Kidney glomerular epithelial cell (primary cell): ENCODE results near the gene CASTOR2.
"Not testable (repeated sequence)": the region's sequence is repeated elsewhere in the genome, so short reads cannot be mapped to it uniquely, and the experiment has no call there.

ENCODE experiments used
- DNase-seq: peaks from one replicate; lab custom pipeline; 2025; lab: John Stamatoyannopoulos, UW

The CASTOR2 gene

DNA sequence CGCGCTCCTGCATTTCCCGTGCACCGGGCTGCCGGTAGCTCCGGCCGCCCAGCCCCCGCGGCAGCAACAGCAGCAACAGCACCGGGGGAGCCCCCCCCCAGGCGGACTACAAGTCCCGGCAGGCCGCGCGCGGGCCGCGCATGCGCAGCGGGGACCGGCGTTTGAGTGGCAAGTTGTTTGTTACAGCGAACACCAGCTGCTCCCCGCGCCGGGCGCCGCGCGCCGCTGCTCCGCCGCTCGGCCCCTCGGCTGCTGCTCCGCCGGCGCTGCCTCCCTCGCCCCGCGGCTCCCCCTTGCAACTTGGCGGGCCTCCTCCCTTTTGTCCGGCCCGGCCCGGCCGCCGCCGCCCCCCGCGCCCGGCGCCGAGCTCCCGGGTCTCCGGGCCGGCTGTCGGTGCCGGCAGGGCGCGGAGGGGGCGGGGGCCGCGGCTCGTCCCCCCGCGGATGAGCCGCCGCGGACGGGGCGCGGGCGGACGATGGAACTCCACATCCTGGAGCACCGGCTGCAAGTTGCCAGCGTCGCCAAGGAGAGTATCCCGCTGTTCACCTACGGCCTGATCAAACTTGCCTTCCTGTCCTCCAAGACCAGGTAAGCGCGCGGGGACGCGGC, at the start of gene CASTOR2:
Gene CASTOR2 (plus strand): TSS at position 195 of the 609 bp plus-strand sequence. CDS start 281 bp downstream, at position 476.
- peak; percentile 2 for DNase-seq

DNA sequence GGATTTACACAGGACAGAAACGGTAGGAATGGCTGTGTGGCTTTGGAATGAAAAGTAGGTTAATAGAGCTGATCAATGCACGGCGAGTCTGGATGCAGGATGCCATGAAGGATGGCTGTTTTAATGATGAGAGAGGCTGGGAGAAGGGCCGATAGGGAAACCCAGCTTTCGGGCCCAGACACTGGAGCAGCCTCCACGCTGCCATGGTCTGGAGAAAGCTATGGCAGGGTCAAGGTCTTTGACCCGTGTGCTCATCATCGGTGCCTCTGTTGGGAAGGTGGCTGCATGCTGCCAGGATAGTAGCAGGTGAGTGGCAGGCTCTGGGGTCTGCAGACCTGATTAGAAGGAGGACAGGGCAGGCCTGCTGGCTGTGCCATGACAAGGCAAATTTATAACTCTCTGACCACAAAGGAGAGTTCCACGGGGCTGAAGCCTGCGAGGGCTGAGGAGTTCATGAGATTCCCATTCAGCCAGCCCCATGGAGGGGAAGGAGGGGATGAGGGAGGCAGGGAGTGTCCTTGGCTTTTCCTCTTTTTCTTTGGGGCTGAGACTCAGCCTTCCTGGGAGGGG, 42.1 kb upstream of the CASTOR2 start:
- not testable (repeated sequence) for DNase-seq

DNA sequence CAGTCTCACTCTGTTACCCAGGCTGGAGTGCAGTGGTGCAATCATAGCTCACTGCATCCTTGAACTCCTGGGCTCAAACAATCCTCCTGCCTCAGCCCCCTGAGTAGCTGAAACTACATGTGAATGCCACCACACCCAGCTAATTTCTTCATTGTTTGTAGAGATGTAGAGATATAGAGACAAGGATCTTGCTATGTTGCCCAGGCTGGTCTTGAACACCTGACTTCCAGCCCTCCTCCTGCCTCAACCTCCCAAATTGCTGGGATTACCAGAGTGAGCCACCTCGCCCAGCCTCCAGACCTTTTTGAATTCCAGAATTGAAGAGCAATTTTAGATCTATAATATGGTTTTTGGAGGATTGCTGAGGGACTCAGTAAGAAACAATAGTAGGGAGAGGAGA, 40.9 kb upstream of the CASTOR2 start:
- DNase-seq, result not testable (repeated sequence)

DNA sequence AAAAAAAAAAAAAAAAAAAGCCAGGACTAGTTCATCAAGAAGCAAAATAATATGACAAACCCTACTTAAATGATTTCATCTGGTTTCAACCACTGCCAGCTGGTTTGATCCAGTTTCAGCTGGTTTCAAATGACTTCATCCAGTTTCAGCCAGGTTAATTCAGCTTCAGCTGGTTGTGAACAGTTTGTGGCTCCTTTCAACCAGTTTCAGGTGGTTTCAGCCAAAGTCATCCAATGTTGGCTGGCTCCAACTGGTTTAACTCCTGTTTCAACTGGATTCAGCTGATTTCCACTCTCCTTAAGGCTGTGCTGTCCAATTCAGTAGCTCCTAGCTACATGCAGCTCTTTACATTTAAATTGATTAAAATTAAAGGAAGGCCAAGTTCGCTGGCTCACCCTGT, 37.5 kb upstream of the CASTOR2 start:
- DNase-seq, result not testable (repeated sequence)

DNA sequence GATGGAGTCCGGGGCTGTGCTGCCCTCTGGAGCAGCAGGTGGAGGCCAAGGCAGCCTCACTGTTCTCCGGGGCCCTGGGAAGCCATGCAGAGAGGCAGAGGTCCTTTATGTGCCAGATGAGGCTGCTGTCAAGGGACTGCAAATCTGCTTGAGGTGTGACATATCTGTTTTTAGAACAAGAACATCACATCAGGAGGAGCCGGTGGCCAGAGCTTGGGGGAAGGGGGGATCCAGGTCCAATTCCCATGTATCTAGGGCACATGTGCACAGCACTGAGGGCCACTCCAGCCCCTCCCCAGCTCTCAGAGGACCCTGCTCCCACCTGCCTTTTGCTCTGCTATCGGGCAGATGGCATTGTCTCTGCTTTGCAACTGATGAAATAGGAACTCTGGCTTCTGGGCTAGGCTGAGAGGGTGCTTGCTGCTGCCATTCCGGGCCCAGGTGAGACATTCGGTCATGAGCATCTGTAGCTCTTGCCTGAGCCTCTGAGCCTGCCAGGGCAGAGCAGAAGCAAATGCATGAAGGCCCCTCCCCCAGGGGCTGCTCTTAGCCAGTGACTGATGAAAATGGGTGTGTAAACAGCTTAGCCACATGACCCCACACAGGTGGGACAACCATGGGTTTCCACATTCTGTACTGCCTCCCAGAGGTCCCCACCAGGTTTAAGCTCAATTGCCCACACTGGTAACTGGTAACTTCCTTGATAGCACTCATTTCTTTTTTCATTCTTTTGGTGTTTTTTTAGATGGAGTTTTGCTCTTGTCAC, 32.8 kb upstream of the CASTOR2 start:
- not testable (repeated sequence) for DNase-seq

DNA sequence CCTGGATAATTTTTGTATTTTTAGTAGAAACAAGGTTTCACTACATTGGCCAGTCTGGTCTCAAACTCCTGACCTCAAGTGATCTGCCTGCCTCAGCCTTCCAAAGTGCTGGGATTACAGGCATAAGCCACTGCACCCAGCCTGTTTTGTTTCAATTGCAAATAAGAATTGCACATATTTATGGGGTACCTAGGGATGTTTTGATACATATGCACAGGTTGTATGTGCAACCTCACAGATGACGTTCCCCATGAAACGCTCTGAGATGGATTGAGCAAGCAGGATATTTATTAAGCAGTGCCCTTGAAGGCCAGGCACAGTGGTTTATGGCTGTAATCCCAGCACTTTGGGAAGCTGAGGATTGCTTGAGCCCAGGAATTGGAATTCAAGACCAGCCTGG, 25.1 kb upstream of the CASTOR2 start:
- not testable (repeated sequence) for DNase-seq

DNA sequence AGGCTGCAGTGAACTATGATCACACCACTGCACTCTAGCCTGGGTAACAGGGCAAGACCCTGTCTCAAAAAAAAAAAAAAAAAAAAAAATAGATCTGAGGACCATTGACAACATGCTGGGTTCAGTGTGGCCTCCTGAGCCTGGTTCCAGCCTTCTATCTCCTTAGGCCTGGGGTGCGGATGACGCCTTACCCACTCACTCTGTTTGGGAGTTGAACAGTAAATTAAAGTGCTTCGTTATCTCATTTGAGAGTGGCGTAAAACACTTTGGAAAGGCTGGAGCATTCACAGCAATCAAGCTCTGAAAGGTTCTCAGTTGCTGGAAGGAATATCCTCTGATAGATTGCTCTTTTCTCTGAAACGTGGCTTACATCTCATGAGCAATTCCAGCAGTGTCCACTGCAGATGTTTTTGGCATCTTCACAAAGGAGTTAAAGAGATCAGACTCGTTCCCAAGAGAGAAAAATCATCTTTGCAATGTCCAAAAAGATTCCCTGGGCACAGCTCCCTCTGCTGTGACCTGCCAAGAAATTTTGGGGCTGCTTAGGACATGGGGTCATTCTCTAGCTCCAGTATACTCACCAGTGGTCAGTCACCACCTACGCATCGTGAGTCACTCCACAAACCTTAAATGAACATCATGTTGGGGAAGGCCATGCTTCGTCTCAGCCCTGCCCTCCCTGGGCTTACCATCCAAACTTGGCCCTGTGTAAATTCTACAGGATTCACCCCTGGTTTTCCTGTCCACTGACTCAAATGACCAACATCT, 23.0 kb upstream of the CASTOR2 start:
- not testable (repeated sequence) for DNase-seq

DNA sequence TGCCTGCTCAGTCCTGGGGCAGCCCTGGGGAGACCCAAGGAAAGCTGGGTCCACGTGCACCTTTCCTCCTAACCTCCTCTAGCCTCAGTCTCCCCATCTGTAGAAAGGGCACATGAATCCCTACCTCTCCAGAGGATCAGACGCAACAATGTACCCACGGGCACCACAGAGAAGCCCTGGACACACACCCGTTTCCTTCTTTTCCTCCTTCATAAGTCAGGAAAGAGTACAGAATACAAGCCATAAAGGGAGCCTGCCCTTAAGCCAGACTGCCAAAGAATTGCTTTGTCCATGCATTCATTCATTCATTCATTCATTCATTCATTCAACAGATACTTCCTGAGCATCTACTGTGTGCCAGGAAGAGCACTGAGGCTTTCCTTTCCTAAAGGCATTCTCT, 20.6 kb upstream of the CASTOR2 start:
- DNase-seq, result not testable (repeated sequence)

DNA sequence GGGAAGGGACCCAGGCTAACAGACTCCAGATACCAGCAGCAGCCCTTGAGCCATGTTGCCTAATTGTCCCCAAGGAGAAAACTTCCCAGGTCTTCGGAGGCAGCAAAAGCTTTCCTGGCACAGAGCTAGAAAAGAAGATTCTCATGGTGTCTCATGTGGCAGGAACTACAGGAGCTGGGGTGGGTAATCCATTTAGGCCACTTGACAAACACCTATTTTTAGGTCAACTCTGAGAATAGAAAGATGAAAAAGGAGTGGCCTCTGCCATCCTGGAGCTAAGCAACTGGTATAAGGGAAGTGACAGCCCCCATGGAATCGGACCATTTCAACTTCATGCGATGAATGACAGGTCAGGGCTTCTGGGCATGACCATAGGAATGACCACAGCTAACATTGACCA, 16.8 kb upstream of the CASTOR2 start:
- DNase-seq, result not testable (repeated sequence)

DNA sequence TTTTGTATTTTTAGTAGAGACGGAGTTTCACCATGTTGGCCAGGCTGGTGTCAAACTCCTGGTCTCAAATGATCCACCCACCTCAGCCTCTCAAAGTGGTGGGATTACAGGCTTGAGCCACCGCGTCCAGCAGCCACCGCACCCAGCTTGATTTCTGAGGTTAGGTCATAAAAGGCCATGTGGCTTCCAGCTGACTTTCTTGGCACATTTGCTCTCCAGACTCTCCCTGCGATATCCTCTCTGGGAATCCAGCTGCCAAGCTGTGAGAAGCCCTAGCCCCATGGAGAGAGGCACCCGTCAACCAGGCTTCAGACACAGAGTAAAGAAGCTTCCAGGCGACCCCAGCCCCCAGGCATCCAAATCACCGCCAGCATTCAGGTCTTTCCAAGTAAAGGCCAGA, 10.7 kb upstream of the CASTOR2 start:
- not testable (repeated sequence) for DNase-seq

DNA sequence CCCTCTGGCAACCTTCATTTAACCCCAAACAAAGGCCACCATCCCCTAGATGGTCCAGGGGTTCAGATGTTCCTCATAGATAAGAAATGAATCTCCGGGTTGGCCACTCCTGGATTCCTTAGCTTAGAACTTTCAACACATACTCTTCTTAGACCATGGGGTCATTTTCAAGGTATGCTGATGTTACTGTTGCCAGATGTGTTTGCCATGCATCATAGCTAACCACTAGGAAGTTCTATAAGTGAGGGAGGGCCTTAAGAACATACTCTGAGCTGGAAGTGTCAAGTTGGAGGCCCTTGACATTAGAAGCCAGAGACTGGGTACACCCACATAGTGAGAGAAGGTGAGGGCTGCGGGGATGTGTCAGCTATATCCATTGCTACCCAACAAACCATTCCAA, 6.2 kb upstream of the CASTOR2 start:
- not testable (repeated sequence) for DNase-seq

DNA sequence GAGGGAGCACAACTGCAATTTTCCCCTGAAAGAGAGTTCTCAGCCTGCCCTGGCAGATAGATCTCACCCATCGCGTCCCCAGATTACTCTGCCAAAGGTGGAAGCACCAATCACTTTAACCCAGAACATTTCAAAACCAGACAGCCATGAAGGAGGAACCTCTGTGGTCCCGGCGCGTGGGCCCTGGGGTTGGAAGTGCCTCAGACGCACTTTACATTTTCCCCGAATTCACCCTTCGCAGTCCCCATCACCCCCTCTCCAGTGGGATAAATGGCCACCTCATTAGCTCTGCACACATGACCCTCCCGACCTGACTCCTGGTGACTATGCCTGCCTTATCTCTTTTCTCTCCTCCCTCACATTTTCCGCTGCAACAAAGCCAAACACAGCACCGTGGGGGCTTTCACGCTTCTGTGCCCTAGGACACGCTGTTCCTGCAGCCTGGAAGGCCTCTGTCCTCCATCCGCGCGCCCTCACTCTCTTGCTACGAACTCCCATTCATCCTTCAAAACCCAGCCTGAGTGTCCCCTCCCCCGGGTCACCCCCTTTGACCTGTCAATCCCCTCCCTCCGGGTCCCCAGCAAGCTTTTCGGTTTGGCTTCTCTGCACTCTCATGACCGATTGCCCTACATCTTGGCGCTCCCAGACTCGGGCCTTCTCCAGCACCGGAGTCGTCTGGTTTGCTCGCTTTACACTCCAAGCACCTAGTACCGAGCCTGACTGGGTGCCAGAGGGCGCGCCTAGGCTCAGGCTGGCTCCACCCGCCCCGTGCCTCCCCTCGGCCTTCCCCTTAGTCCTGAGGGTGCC, 598 bp upstream of the CASTOR2 start:
- DNase-seq, result not testable (repeated sequence)

DNA sequence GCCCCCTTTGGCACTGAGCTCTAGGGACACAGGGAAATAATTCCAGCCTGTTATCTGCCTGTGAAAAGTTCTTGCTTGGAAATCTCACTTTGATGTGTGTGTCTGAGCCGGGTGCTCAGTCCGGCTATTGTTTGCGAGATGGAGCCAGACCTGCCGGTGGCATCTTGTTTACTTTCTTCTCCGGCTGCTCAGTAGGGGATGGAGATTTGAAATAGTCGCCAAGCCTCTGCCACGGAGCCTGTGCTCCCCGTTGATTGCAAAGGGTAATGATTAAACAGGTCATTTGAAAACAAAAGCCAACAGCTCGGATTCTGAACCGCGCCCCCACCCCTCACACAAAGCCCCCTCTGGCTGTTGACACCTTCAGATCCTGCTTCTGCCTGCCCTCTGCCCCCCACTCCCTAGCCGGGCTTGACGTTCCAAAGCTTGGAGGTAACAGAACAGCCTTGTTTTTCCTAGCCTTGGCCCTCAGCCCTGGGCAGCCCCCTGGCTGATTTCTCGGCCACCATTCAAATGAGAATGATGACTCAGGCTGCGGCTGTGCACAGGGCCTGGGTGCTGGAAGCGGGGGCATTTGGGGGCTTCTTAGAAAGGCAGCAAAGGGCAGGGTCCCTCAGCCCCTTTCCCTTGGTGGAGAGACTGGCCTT, 1.8 kb downstream of the CASTOR2 start:
- DNase-seq, result not testable (repeated sequence)

DNA sequence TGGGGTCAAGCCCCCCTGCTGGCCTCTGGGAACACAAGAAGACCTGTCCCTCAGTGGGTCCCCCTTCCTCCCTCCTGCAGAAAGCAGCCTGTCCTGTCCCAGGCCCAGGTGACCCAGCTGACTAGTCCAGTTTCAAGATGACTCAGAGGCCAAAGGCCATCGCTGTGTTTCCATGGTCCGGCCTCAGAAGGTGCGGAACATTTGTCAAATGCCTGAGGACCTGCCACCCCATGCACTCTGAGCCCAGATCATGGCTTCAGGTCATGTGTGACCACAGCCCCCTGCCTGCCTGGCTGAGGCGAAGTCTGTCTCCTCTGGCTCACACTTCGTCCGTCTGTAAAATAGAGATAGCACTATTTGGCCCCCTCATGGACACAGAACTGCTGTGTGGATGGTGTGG, 2.4 kb downstream of the CASTOR2 start:
- not testable (repeated sequence) for DNase-seq

DNA sequence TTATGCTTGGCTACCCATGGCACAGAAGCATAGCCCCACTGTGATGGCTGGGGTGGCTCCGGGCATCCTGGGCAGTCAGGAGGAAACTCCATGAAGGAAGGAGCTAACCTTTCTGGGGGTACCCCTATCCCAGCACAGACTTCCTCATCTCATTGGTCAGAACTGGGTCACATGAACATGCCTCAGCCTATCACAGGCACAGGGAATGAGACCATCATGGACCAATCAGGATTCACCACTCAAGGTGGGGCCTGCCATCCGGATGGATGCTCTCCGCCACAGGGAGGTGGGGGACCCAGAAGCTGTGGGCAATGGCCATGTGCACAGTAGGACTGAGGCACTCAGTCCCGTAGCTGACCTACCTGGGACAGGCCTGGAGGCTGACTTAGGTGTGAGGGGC, 6.9 kb downstream of the CASTOR2 start:
- DNase-seq, result not testable (repeated sequence)

DNA sequence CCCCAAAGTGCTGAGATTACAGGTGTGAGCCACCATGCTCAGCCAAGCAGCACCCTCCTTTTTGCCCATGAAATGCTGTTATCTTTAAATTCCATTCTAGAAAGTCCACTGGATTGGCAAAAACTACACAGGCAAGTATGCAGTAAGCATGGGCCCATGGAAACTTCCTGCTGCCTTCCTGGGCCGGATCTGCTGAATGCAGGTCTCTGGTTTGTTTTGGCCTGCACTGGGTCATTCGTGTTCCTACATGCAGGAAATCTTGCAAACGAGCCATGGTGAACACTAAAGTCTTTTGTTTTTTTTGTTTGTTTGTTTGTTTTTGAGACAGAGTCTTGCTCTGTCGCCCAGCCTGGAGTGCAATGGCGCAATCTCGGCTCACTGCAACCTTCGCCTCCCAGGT, 7.9 kb downstream of the CASTOR2 start:
- not testable (repeated sequence) for DNase-seq

DNA sequence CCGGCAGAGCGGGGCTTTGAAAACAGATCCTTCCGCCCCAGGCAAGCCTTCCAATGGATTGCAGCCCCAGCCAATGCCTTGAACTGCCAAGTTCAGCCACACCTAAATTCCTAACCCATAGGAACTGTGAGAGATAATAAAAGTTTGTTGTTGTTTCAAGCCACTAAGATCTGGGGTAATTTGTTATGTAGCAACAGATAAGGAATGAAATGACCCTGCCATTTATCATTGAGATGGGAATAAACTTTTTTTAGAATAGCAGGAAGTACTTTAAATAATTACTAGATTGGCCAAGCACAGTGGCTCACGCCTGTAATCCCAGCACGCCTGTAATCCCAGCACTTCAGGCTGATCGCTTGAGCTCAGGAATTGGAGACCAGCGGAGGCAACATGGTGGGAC, 11.5 kb downstream of the CASTOR2 start:
- not testable (repeated sequence) for DNase-seq

DNA sequence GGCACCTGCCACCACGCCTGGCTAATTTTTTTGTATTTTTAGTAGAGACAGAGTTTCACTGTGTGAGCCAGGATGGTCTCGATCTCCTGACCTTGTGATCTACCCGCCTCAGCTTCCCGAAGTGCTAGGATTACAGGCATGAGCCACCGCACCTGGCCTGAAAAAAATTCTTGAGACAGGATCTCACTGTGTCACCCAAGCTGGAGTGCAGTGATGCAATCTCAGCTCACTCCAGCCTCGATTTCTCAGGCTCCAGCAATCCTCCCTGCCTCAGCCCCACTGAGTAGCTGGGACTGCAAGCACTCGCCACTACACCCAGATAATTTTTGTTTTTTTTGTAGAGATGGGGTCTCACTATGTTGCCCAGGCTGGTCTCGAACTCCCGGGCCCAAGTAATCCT, 13.0 kb downstream of the CASTOR2 start:
- DNase-seq, result not testable (repeated sequence)

DNA sequence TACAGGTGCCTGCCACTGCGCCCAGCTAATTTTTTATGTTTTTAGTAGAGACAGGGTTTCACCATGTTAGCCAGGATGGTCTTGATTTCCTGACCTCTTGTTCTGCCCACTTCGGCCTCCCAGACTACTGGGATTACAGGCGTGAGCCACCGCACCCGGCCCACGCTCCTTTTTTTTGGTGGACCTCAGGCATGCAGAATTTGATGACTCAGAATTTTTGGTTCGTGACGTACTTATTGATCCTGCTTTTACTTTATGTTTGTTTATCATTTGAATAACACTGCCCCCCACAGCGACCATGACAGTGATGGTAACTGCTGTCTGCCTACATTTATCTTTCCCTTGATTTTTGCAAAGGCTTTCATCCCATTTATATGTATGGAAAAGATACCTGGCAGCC, 23.9 kb downstream of the CASTOR2 start:
- not testable (repeated sequence) for DNase-seq

DNA sequence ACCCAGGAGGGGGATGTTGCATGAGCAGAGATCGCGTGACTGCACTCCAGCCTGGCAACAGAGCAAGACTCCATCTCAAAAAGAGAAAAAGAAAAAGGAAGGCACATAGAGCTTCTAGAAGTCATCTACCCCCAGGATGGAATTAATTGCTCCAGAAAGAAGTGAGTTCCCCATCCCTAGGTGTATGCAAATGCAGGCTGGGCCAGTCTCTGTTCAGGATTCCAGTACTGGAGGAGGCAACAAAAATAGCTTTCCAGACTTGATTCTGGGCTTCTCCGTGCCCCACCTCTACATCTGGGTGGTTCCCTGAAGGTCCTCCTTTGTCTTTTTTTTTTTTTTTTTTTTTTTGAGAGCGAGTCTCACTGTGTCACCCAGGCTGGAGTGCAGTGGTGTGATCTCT, 28.6 kb downstream of the CASTOR2 start:
- DNase-seq, result no peak
